H1 (cell line): Measurements from ENCODE around the gene SLC37A2. TPM values are rescaled to one million over a fixed set of nuclear protein-coding genes. Genes with fewer than 3 reads are reported as not detected.

ENCODE experiments used
- CTCF ChIA-PET: fragments of 300-600 bp; sonication (Branson Sonifier 250); formaldehyde crosslinking; loops from one replicate; lab custom pipeline; 2021; ENCODE audit not compliant: partially characterized antibody; lab: Charles Lee
- POLR2A ChIA-PET: fragments of 300-600 bp; sonication (Branson Sonifier 250); formaldehyde crosslinking; loops from one replicate; lab custom pipeline; 2021; ENCODE audit warnings: inconsistent platforms; ENCODE audit not compliant: partially characterized antibody; lab: Charles Lee
- DNase-seq, 2 experiments: peaks; one replicate each; pipeline versions ENCODE4 v3.0.0 to v3.0.0-alpha.2; 2010 to 2022; ENCODE audit warnings: low spot score in 2 of 2, low read depth in 1 of 2, mixed read lengths in 1 of 2
- FAIRE-seq: peaks from 2 replicates; lab custom pipeline; 2011; peaks lifted over from hg19 to GRCh38; lab: Jason Lieb, UNC
- H2AFZ ChIP-seq: 2 replicates; pipeline ENCODE4 v1.8.1; 2012; ENCODE audit warnings: low read length, inconsistent platforms
- H2AK5ac ChIP-seq: 2 replicates; pipeline ENCODE4 v1.6.1; 2013; ENCODE audit warnings: low read depth, low read length
- H2BK120ac ChIP-seq: replicated peaks from 2 replicates; pipeline ENCODE3; 2013; ENCODE audit warnings: low read depth, low read length, inconsistent platforms
- H2BK12ac ChIP-seq: 2 replicates; pipeline ENCODE4 v1.6.1; 2013; ENCODE audit warnings: low read depth, low read length
- H2BK15ac ChIP-seq: 2 replicates; pipeline ENCODE4 v1.6.1; 2013; ENCODE audit warnings: low read length
- H2BK20ac ChIP-seq: 2 replicates; pipeline ENCODE4 v1.6.1; 2013; ENCODE audit warnings: low read length
- H2BK5ac ChIP-seq: 2 replicates; pipeline ENCODE4 v1.6.1; 2013; ENCODE audit warnings: low read depth, low read length
- H3K14ac ChIP-seq: 2 replicates; pipeline ENCODE4 v1.6.1; 2013; ENCODE audit warnings: inconsistent platforms; ENCODE audit not compliant: insufficient read length
- H3K18ac ChIP-seq: 2 replicates; pipeline ENCODE4 v1.6.1; 2013; ENCODE audit warnings: low read length; ENCODE audit errors: extremely low read depth
- H3K23ac ChIP-seq: 2 replicates; pipeline ENCODE4 v1.6.1; 2013; ENCODE audit warnings: inconsistent platforms; ENCODE audit not compliant: insufficient read length
- H3K23me2 ChIP-seq: 2 replicates; pipeline ENCODE4 v1.6.1; 2013; ENCODE audit warnings: low read depth, low read length
- H3K27ac ChIP-seq: 2 replicates; pipeline ENCODE4 v1.6.1; 2011; ENCODE audit warnings: low read depth, low read length, inconsistent platforms
- H3K27me3 ChIP-seq, 4 experiments: replicated peaks in 1 of 4; 1 replicate in 1 of 4; 2 replicates in 3 of 4; pipeline versions ENCODE4 v1.6.1 to v1.8.1; 2011 to 2013; ENCODE audit warnings: low read length in 3 of 4, mild to moderate bottlenecking in 3 of 4, inconsistent platforms in 2 of 4, mixed read lengths in 2 of 4, moderate library complexity in 1 of 4; ENCODE audit not compliant: control insufficient read depth in 3 of 4, insufficient read depth in 3 of 4; ENCODE audit errors: extremely low read depth in 1 of 4
- H3K36me3 ChIP-seq, 4 experiments: 2 replicates each; pipeline versions ENCODE4 v1.6.1 to v1.8.1; 2011 to 2013; ENCODE audit warnings: mild to moderate bottlenecking in 4 of 4, low read length in 3 of 4, moderate library complexity in 2 of 4, control low read depth in 1 of 4, inconsistent platforms in 1 of 4; ENCODE audit not compliant: insufficient read depth in 4 of 4, control insufficient read depth in 2 of 4
- H3K4ac ChIP-seq: replicated peaks from 2 replicates; pipeline ENCODE3; 2013; ENCODE audit warnings: low read length, low read depth, mixed read lengths, inconsistent platforms; ENCODE audit not compliant: insufficient read length
- H3K4me1 ChIP-seq, 4 experiments: replicated peaks in 1 of 4; 1 replicate in 1 of 4; 2 replicates in 3 of 4; pipeline versions ENCODE4 v1.6.1 to v1.8.1; 2011 to 2013; ENCODE audit warnings: low read length in 3 of 4, inconsistent platforms in 2 of 4, mixed read lengths in 1 of 4; ENCODE audit not compliant: insufficient read depth in 4 of 4, control insufficient read depth in 3 of 4
- H3K4me2 ChIP-seq, 2 experiments: 2 replicates each; pipeline versions ENCODE4 v1.6.1 to v1.8.1; 2011 to 2013; ENCODE audit warnings: low read depth in 2 of 2, low read length in 2 of 2, control low read depth in 1 of 2, inconsistent platforms in 1 of 2, mild to moderate bottlenecking in 1 of 2; ENCODE audit not compliant: insufficient read depth in 1 of 2
- H3K4me3 ChIP-seq, 4 experiments: fragments of 200-600, 300-600 bp in 1 of 4; sonication (generic), shearing (Covaris generic), sonication (Bioruptor Twin) in 1 of 4; 2 replicates each; pipeline versions ENCODE4 v1.5.1 to v1.8.1; 2011 to 2016; ENCODE audit warnings: low read length in 4 of 4, low read depth in 3 of 4, control low read depth in 2 of 4, inconsistent platforms in 2 of 4, mild to moderate bottlenecking in 2 of 4, mixed read lengths in 1 of 4, moderate library complexity in 1 of 4; ENCODE audit not compliant: insufficient read depth in 2 of 4; ENCODE audit errors: extremely low read depth in 1 of 4
- H3K56ac ChIP-seq: replicated peaks from 2 replicates; pipeline ENCODE3; 2013; ENCODE audit warnings: low read depth, mild to moderate bottlenecking, mixed read lengths, low read length, inconsistent platforms; ENCODE audit not compliant: insufficient read length
- H3K79me1 ChIP-seq: 2 replicates; pipeline ENCODE4 v1.6.1; 2013; ENCODE audit warnings: low read depth, low read length, control low read depth
- H3K79me2 ChIP-seq, 2 experiments: 2 replicates each; pipeline versions ENCODE4 v1.6.1 to v1.8.1; 2012 to 2013; ENCODE audit warnings: low read length in 2 of 2, mild to moderate bottlenecking in 2 of 2, inconsistent platforms in 1 of 2; ENCODE audit not compliant: insufficient read depth in 2 of 2, control insufficient read depth in 1 of 2
- H3K9ac ChIP-seq, 4 experiments: replicated peaks in 1 of 4; 1 replicate in 1 of 4; 2 replicates in 3 of 4; pipeline versions ENCODE4 v1.6.1 to v1.8.1; 2011 to 2013; ENCODE audit warnings: low read depth in 3 of 4, low read length in 3 of 4, control low read depth in 2 of 4, mild to moderate bottlenecking in 2 of 4, moderate library complexity in 2 of 4, inconsistent platforms in 1 of 4; ENCODE audit errors: extremely low read depth in 1 of 4
- H3K9me3 ChIP-seq, 2 experiments: 2 replicates each; pipeline versions ENCODE4 v1.6.1 to v1.8.1; 2012 to 2013; ENCODE audit warnings: mild to moderate bottlenecking in 2 of 2, moderate library complexity in 2 of 2, control low read depth in 1 of 2, inconsistent platforms in 1 of 2, low read depth in 1 of 2, low read length in 1 of 2, mixed read lengths in 1 of 2; ENCODE audit not compliant: insufficient read depth in 2 of 2
- H4K20me1 ChIP-seq, 2 experiments: replicated peaks in 1 of 2; 2 replicates each; pipeline versions ENCODE3 to v1.8.1; 2011 to 2013; ENCODE audit warnings: inconsistent platforms in 2 of 2, low read length in 2 of 2, mild to moderate bottlenecking in 1 of 2; ENCODE audit not compliant: insufficient read depth in 2 of 2, control insufficient read depth in 1 of 2
- H4K5ac ChIP-seq: 2 replicates; pipeline ENCODE4 v1.6.1; 2013; ENCODE audit warnings: low read length, low read depth, mixed read lengths, inconsistent platforms; ENCODE audit not compliant: insufficient read length
- H4K8ac ChIP-seq: 2 replicates; pipeline ENCODE4 v1.8.0; 2013; ENCODE audit warnings: mild to moderate bottlenecking, moderate library complexity, low read length, inconsistent platforms; ENCODE audit not compliant: insufficient read depth; ENCODE audit errors: extremely low read depth
- H4K91ac ChIP-seq: replicated peaks from 2 replicates; pipeline ENCODE3; 2013; ENCODE audit warnings: low read length, mixed read lengths, inconsistent platforms; ENCODE audit not compliant: insufficient read length
- ASH2L ChIP-seq: fragments of 200-600, 300-600 bp; sonication (generic); IDR thresholded peaks from one replicate; pipeline ENCODE4 v1.7.1; 2017; ENCODE audit warnings: low read length
- CBX5 ChIP-seq: fragments of 300-800, 300-1000 bp; sonication (generic); IDR thresholded peaks from 2 replicates; pipeline ENCODE4 v1.7.1; 2016; ENCODE audit warnings: antibody characterized with exemption, low read length, low read depth
- CBX8 ChIP-seq: fragments of 300-800, 300-1000 bp; sonication (generic); IDR thresholded peaks from 2 replicates; pipeline ENCODE4 v1.7.1; 2016; ENCODE audit warnings: low read depth, low read length, borderline replicate concordance
- CEBPB ChIP-seq: IDR thresholded peaks from 2 replicates; pipeline ENCODE4 v1.6.1; 2012; ENCODE audit warnings: low read depth, low read length
- CHD2 ChIP-seq: IDR thresholded peaks from 2 replicates; pipeline ENCODE4 v1.6.1; 2012; ENCODE audit warnings: low read length, improper control_type of control experiment
- EGR1 ChIP-seq: IDR thresholded peaks from 2 replicates; pipeline ENCODE4 v1.6.1; 2011; ENCODE audit warnings: low read depth, low read length, borderline replicate concordance
- MAX ChIP-seq: IDR thresholded peaks from 2 replicates; pipeline ENCODE4 v1.6.1; 2012; ENCODE audit warnings: inconsistent platforms
- SIX5 ChIP-seq: IDR thresholded peaks from 2 replicates; pipeline ENCODE4 v1.6.1; 2011; ENCODE audit warnings: mild to moderate bottlenecking, low read depth, low read length
- WGBS, 2 experiments: shearing (Covaris generic) in 1 of 2; methylation state at CpG; one replicate each; pipeline versions ENCODE4 v1.1.6 to v1.1.7; 2013 to 2015; ENCODE audit warnings: low lambda C conversion rate in 2 of 2, mixed read lengths in 2 of 2, inconsistent platforms in 1 of 2, low coverage in 1 of 2, missing lambda C conversion rate in 1 of 2; ENCODE audit not compliant: insufficient replicate concordance in 2 of 2, insufficient coverage in 1 of 2, insufficient read length in 1 of 2; ENCODE audit errors: extremely low coverage in 1 of 2, missing lambda C conversion rate in 1 of 2; 5-methylcytosine and 5-hydroxymethylcytosine counted together
- polyA plus RNA-seq, 7 experiments: library from polyadenylated mRNA; depleted of rRNA in 3 of 7; stranded (reverse) in 5 of 7; unstranded in 2 of 7; fragments of >200 nt in 5 of 7; fragments of 200-250 nt in 2 of 7; gene quantifications; 1 replicate in 5 of 7; 2 replicates in 1 of 7; 4 replicates in 1 of 7; pipeline versions ENCODE4 v1.2.1 to v1.2.3, GENCODE V29; 2011 to 2013; ENCODE audit warnings: missing spikeins in 2 of 7, mixed read lengths in 2 of 7
- total RNA-seq: library from RNA; stranded (reverse); fragmentation: NEBNext Ultra II Directional; extraction: Animal tissue kit (Norgen Biotek cat#: 25700); gene quantifications from 2 replicates; pipeline ENCODE4 v1.2.1, GENCODE V29; 2021

Gene SLC37A2
- total and polyA plus RNA-seq, 2 of the 8 experiments (the other 6 are each of a cell fraction or from before 2014, with no cell fraction given): 1.3 to 1.9 TPM

DNA sequence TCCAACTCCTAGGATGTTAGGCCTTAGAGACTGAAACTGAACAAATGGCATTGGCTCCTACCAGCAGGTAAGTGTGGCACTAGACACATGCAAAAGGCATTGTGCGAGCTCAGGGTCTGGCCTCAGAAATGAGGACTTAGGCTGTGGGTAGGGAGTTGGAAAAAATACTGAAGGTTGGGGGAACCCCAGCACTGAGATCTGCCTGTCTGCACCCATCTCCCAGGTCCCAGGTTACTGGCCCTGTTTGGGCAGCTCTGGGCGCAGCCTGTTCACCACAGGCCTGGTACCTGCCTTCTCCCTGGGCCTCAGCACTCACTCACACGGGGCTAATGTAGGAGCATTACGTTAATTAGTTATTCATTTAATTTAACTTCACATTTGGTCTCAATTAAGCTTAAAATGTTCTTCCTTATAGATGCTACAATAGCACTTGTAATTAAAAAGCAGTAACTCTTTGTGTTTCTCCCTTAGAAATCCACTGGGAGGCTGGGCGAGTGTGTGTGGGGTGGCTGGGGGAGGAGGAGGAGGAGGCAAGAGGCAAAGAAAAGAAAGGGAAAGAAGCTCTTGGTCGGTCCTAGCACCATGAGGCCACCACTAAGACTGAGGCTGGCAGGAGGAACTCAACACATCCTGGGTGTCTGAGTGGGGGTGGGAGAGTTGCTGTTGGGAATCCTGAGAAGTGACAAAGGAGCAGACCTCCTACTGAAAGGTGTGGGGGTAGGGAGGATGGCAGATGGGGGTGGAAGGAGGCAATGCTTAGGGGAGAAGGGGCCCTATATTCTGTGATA, 29.0 kb downstream of the SLC37A2 start:
- FAIRE-seq: peak; percentile 24
- H3K9ac ChIP-seq: no peak overlapping the region

More for the DNA sequence above, 29.0 kb downstream of the SLC37A2 start:
- Histone ChIP-seq H3K4me1 (peaks cover 2 to 12% (median 6%) of the 10 kb centered on the region in 4 experiments; a peak in 6 of 7 replicates), H2BK5ac (no peak overlapping the region), H3K79me2 (no peaks in the 10 kb centered on the region), H4K8ac (no peak overlapping the region), H2BK15ac (no peak overlapping the region), H3K14ac (no peak overlapping the region), H3K23me2 (no peaks in the 10 kb centered on the region), H3K4me2 (peak overlapping the region in 1 of 2 experiments; percentile 6; a peak in 1 of 4 replicates), H3K18ac (no peak overlapping the region; the same call in 1 of the 2 replicates), H3K79me1 (no peaks in the 10 kb centered on the region), H3K56ac (no peak overlapping the region), H2AK5ac (no peak overlapping the region), H3K23ac (no peak overlapping the region), H3K36me3 (peaks cover 0 to under 1% (median 0%) of the 10 kb centered on the region in 4 experiments; a peak in 1 of 8 replicates), H2BK12ac (no peak overlapping the region), H3K4me3 (no peak overlapping the region; a peak in 1 of 8 replicates), H3K4ac (no peak overlapping the region), H4K91ac (no peak overlapping the region), H3K27me3 (no peaks in the 10 kb centered on the region), H4K5ac (no peak overlapping the region), H3K27ac (no peak overlapping the region), H4K20me1 (no peaks in the 10 kb centered on the region), H2BK120ac (no peak overlapping the region), H3K9me3 (no peaks in the 10 kb centered on the region), H2AFZ (no peak overlapping the region), H2BK20ac (no peak overlapping the region)
- POLR2A ChIA-PET: interaction anchor here (1.1 kb wide), 1 partner anchor 254 kb away, joined by 5 read pairs; no protein-coding TSS in a partner anchor
- DNase-seq: no peak
- WGBS, 2 experiments: 74% methylated on average over 6 of the region's 6 CpGs; no CpG with 5 or more reads in 1 of the 2 experiments
- TF ChIP-seq CHD2 (no peak), SIX5 (no peak), ASH2L (no peak), CBX8 (no peak), CEBPB (no peak), EGR1 (no peak), CBX5 (no peak), MAX (no peak)
- CTCF ChIA-PET: interaction anchor here (0.6 to 29.4 kb wide), 66 partner anchors 8 to 1982 kb away, joined by 3 to 486 read pairs (median 6); partner anchors contain the start of genes SLC37A2 and TMEM218
